SK-MEL-5 (cell line): Measurements from ENCODE around the gene CNOT10. TPM values are rescaled to one million over a fixed set of nuclear protein-coding genes. Genes with fewer than 3 reads are reported as not detected.
"Not testable (repeated sequence)": the region's sequence is repeated elsewhere in the genome, so short reads cannot be mapped to it uniquely, and the experiment has no call there.

Source experiments
- DNase-seq: peaks from one replicate; pipeline ENCODE4 v3.0.0-alpha.2; 2016; ENCODE audit warnings: low read depth, low spot score
- in situ Hi-C: cut with HindIII; loops from 2 replicates; pipeline ENCODE4 v1.10.0; 2016; ENCODE audit warnings: low sequenced_read_pairs, high pct_unique_total_duplicates, low pct_unique_long_range_greater_than_20kb
- total RNA-seq: library from RNA; depleted of rRNA; stranded (reverse); fragments of >200 nt; shearing (Covaris generic); gene quantifications from 2 replicates; pipeline ENCODE4 v1.2.3, GENCODE V29; 2014

Gene CNOT10
- total RNA-seq, 1 experiment from 2014 or later: 29.2 TPM

DNA sequence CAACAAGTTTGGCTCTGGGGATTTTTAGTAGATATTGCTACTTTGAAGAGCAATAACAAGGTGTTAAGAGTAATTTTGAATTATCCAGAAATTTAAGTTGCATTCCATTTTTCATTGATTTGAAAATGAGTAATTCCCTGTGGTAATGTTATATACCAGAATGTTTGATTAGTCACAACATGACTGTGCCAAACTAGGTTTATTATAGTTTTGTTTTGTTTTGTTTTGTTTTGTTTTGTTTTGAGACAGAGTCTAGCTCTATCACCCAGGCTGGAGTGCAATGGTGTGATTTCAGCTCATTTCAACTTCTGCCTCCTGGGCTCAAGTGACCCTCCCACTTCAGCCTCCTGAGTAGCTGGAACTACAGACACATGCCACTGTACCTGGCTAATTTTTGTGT lies 40.7 kb downstream of the CNOT10 start:
- no peak for DNase-seq
- in situ Hi-C loops: no loop called here

DNA sequence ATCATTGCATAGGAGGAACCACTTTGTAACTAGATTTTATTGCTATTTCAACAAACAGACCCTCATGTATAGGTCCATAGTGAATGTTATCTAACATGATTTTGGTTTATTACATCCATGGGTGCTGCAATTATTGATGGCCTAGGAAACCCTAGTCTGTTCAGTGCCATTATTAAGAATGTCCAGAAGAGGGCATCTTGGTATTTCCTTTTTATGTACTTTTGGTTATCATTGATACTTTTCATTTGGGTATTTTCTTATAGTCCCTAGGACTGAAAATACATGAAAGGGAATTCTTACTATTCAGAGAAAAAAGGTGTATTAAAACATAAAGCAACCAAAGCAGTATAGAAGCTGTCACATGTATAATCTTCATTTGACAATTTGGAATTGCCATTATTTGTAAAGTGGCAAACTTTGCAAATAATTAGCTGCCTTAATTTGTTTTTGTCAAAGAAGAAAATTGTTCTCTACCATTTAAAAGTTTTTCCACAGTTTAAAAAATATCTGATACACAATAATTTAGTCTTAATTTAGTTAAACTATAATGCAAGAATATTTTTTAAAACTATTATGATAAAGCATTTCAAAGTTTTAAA lies 48.7 kb downstream of the CNOT10 start:
- in situ Hi-C loops: no loop called here
- peak; percentile 67 for DNase-seq

DNA sequence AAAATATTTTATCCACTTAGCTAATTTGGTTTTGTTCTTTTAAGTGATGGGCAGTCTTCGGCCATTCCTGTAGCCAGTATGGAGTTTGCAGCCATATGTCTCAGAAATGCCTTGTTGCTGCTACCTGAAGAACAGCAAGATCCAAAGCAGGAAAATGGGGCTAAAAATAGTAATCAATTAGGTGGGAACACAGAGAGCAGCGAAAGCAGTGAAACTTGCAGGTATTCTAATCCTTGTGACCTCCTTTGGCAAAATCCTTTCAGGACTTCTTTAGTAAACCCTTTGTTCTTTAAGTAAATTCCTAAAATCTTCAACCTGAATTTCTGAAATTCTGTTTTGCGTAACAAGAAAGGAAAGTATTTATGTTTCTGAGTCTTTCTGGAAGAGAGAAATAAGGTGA lies 49.8 kb downstream of the CNOT10 start:
- no peak for DNase-seq
- in situ Hi-C loops: no loop called here

- in situ Hi-C loops, DNase-seq: not testable (repeated sequence)
Observed at GRCh38 chr3:32743470-32743869, 58.5 kb downstream of the CNOT10 start.

GRCh38 chr3:32743934-32744333 lies 58.9 kb downstream of the CNOT10 start:
- in situ Hi-C loops: no loop called here
- no peak for DNase-seq

- in situ Hi-C loops: no loop called here
- no peak for DNase-seq
Observed at GRCh38 chr3:32751377-32751776, 66.4 kb downstream of the CNOT10 start.

GRCh38 chr3:32755761-32756160 lies 70.8 kb downstream of the CNOT10 start:
- no peak for DNase-seq
- in situ Hi-C loops: no loop called here

GRCh38 chr3:32757618-32758374 lies 72.8 kb downstream of the CNOT10 start:
- in situ Hi-C loops: no loop called here
- no peak for DNase-seq

GRCh38 chr3:32758375-32758753 lies 73.4 kb downstream of the CNOT10 start:
- no peak for DNase-seq
- in situ Hi-C loops: no loop called here

DNA sequence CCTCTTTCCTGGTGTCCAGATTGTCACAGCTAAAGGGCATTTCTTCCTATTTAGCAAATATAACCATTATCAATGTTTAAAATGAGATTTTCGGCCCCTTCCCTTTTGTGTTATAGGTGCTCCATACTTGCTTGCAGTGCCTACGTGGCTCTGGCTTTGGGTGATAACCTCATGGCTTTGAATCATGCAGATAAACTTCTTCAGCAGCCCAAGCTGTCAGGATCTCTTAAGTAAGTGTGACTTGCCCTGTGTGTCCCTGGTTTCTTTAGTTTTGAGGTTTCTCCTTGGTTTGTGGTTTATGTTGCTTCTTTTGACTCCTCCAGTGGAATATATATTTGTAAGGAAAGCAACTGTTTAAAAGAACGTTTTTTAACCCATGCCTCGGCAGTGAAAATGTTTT lies 74.4 kb downstream of the CNOT10 start:
- DNase-seq: no peak
- in situ Hi-C loops: no loop called here

GRCh38 chr3:32764481-32764880 lies 79.5 kb downstream of the CNOT10 start:
- in situ Hi-C loops: no loop called here

DNA sequence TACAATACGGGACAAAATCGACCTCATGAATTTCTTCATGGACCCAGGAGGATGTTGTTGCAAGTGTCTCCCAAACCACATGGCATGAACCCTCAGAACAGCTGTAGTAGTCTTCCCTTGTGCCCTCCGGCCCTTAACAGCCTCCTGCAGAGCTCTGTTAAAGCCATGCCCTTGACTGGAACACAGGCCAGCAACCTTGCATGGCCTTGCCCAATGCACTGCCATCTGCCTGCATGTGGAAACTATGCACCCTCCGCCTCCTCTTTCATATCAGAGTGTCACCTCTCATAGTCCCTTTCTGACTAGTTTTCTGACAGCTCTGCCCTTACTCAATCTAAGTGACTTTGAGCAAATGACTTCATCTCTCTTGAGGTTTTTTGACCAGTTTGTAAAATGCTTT lies 93.4 kb downstream of the CNOT10 start:
- in situ Hi-C loops: no loop called here
- no peak for DNase-seq

More at GRCh38 chr3:32764481-32764880, 79.5 kb downstream of the CNOT10 start:
- DNase-seq: no peak

GRCh38 chr3:32780071-32780734 lies 95.2 kb downstream of the CNOT10 start:
- no peak for DNase-seq
- in situ Hi-C loops: no loop called here

DNA sequence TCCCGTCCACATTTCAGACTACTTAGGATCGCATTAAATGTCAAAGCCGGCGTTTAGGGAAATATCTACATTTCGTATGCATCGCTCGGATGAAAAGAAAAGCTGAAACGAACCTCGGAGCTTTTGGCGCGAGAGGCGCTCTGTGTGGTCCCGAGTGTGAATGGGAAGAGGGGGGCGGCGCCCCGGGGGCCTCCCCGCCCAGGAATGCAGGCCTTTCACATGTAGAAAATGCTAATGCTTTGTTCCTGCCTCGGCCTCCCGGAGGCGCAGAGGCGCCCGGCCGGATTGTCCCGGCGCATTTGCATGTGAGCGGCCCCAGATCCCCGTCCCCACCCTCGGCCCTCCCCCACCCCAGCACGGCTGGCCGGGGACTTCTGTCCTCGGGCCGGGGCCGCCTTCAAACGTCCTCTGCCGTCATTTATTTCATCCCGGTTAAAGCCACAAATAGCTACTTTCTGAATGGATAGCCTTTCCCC lies 95.8 kb downstream of the CNOT10 start:
- in situ Hi-C loops: no loop called here
- DNase-seq: peak; percentile 36

- DNase-seq: peak; percentile 86
Observed at GRCh38 chr3:32781211-32781968, 96.4 kb downstream of the CNOT10 start.

DNA sequence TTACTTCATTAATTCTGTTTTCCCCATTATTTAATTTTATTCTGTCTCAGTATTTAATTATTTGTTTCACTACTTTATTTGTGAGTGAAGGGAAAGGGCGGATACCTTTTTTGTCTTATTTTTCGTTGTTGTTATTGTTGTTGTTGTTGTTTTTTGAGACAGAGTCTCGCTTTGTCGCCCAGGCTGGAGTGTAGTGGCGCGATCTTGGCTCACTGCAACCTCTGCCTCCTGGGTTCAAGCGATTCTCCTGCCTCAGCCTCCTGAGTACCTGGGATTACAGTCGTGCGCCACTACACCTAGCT lies 96.9 kb downstream of the CNOT10 start:
- DNase-seq, in situ Hi-C loops: not testable (repeated sequence)

More at GRCh38 chr3:32781211-32781968, 96.4 kb downstream of the CNOT10 start:
- in situ Hi-C loops: no loop called here

GRCh38 chr3:32782407-32782806 lies 97.4 kb downstream of the CNOT10 start:
- in situ Hi-C loops: no loop called here
- no peak for DNase-seq

DNA sequence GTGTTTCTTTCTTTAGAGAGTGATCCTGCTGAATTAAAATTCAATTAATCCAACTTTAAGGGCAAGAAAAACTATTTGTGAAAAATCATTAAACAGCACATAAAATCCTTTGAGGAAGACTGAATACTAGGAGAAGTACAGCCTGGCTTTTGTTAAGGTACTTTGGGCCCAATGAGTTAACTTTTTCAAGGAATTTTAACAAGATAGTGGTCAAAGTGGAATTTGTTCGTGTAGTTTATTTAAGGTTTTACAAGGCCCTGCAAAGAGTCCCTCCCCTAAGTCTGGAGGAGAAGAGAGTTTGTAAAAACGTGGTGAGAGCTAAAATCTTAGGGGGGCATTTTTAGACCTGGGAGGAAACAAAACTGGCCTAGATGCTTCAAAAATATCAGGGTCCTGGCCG lies 106.8 kb downstream of the CNOT10 start:
- no peak for DNase-seq
- in situ Hi-C loops: no loop called here
